IgD-negative memory B cell (primary cell): Measurements from ENCODE around the gene PRPF18. TPM values are rescaled to one million over a fixed set of nuclear protein-coding genes. Genes with fewer than 3 reads are reported as not detected.

Experiments
- H3K27ac Mint-ChIP-seq, 3 donors: one replicate each; pipeline ENCODE4 v1.8.0; 2020 to 2022; ENCODE audit warnings: mild to moderate bottlenecking in 3 of 3, mixed read lengths in 3 of 3, moderate library complexity in 1 of 3
- H3K27me3 Mint-ChIP-seq: one replicate; pipeline ENCODE4 v1.8.0; 2021; ENCODE audit warnings: mixed read lengths
- H3K36me3 Mint-ChIP-seq: one replicate; pipeline ENCODE4 v1.8.0; 2020; ENCODE audit warnings: mild to moderate bottlenecking, mixed read lengths
- H3K4me1 Mint-ChIP-seq, 3 donors: one replicate each; pipeline ENCODE4 v1.8.0; 2020 to 2022; ENCODE audit warnings: mixed read lengths in 3 of 3, mild to moderate bottlenecking in 1 of 3
- H3K4me3 Mint-ChIP-seq, 4 donors: one replicate each; pipeline ENCODE4 v1.8.0; 2020 to 2022; ENCODE audit warnings: mild to moderate bottlenecking in 4 of 4, mixed read lengths in 4 of 4, moderate library complexity in 3 of 4
- H3K9me3 Mint-ChIP-seq, 3 donors: one replicate each; pipeline ENCODE4 v1.8.0; 2020 to 2021; ENCODE audit warnings: mixed read lengths in 3 of 3, mild to moderate bottlenecking in 1 of 3
- polyA plus RNA-seq: library from polyadenylated mRNA; unstranded; fragments of 300-500 nt; fragmentation: Illumina TruSeq; gene quantifications from one replicate; pipeline ENCODE4 v1.2.3, GENCODE V29; 2021

The PRPF18 gene
- polyA plus RNA-seq, 1 donor from 2014 or later = 30.5 TPM

- Mint-ChIP-seq H3K9me3 (no peaks in the 10 kb centered on the region), H3K4me1 (peaks cover 0 to 9% (median 6%) of the 10 kb centered on the region in 3 donors), H3K4me3 (peak overlapping the region in 2 of 4 donors; percentile 76 to 88), H3K27me3 (no peaks in the 10 kb centered on the region), H3K36me3 (peaks cover 3% of the 10 kb centered on the region), H3K27ac (no peak overlapping the region)
Measured at GRCh38 chr10:13659887-13660550, 73.3 kb downstream of the PRPF18 start.

GRCh38 chr10:13660551-13660920 is 73.8 kb downstream of the PRPF18 start:
- Mint-ChIP-seq H3K4me3 (peak overlapping the region in 1 of 4 donors; percentile 88), H3K27ac (peak overlapping the region in 1 of 3 donors; percentile 64), H3K4me1 (peaks cover 0 to 9% (median 6%) of the 10 kb centered on the region in 3 donors), H3K9me3 (no peaks in the 10 kb centered on the region), H3K27me3 (no peaks in the 10 kb centered on the region), H3K36me3 (peaks cover 5% of the 10 kb centered on the region)

- peaks cover 0 to 9% (median 6%) of the 10 kb centered on the region in 3 donors for H3K4me1 Mint-ChIP-seq
- no peaks in the 10 kb centered on the region for H3K9me3 Mint-ChIP-seq
- H3K27me3 Mint-ChIP-seq = no peaks in the 10 kb centered on the region
- no peak overlapping the region for H3K27ac Mint-ChIP-seq
- H3K36me3 Mint-ChIP-seq = peaks cover 5% of the 10 kb centered on the region
- peak overlapping the region in 1 of 4 donors; percentile 40 for H3K4me3 Mint-ChIP-seq
Measured at GRCh38 chr10:13661256-13661655, 74.5 kb downstream of the PRPF18 start.

- peaks cover 10% of the 10 kb centered on the region for H3K36me3 Mint-ChIP-seq
- no peaks in the 10 kb centered on the region for H3K27me3 Mint-ChIP-seq
- no peak overlapping the region for H3K4me3 Mint-ChIP-seq
- no peaks in the 10 kb centered on the region for H3K9me3 Mint-ChIP-seq
- H3K27ac Mint-ChIP-seq = no peak overlapping the region
- no peaks in the 10 kb centered on the region for H3K4me1 Mint-ChIP-seq
Measured at GRCh38 chr10:13665516-13666262, 78.9 kb downstream of the PRPF18 start.

- Mint-ChIP-seq H3K36me3 (peaks cover 11% of the 10 kb centered on the region), H3K4me3 (no peak overlapping the region), H3K9me3 (no peaks in the 10 kb centered on the region), H3K27ac (peak overlapping the region in 1 of 3 donors; percentile 26), H3K27me3 (no peaks in the 10 kb centered on the region), H3K4me1 (no peaks in the 10 kb centered on the region)
Measured at GRCh38 chr10:13668126-13668525, 81.4 kb downstream of the PRPF18 start.

GRCh38 chr10:13669182-13669855 is 82.6 kb downstream of the PRPF18 start:
- H3K9me3 Mint-ChIP-seq = no peaks in the 10 kb centered on the region

GRCh38 chr10:13669901-13670300 is 83.1 kb downstream of the PRPF18 start:
- Mint-ChIP-seq H3K27ac (no peak overlapping the region), H3K36me3 (peaks cover 12% of the 10 kb centered on the region), H3K27me3 (no peaks in the 10 kb centered on the region), H3K4me1 (no peaks in the 10 kb centered on the region), H3K4me3 (no peak overlapping the region), H3K9me3 (no peaks in the 10 kb centered on the region)

More at GRCh38 chr10:13669182-13669855, 82.6 kb downstream of the PRPF18 start:
- Mint-ChIP-seq H3K4me1 (no peaks in the 10 kb centered on the region), H3K27me3 (no peaks in the 10 kb centered on the region), H3K4me3 (peak overlapping the region in 1 of 4 donors; percentile 52), H3K36me3 (peaks cover 12% of the 10 kb centered on the region), H3K27ac (no peak overlapping the region)

- H3K4me1 Mint-ChIP-seq = no peaks in the 10 kb centered on the region
- no peak overlapping the region for H3K4me3 Mint-ChIP-seq
- H3K9me3 Mint-ChIP-seq = no peaks in the 10 kb centered on the region
- peaks cover 10% of the 10 kb centered on the region for H3K36me3 Mint-ChIP-seq
- H3K27ac Mint-ChIP-seq = no peak overlapping the region
- no peaks in the 10 kb centered on the region for H3K27me3 Mint-ChIP-seq
Measured at GRCh38 chr10:13670311-13670710, 83.5 kb downstream of the PRPF18 start.

GRCh38 chr10:13671904-13672303 is 85.1 kb downstream of the PRPF18 start:
- no peaks in the 10 kb centered on the region for H3K4me1 Mint-ChIP-seq
- H3K27ac Mint-ChIP-seq = no peak overlapping the region
- H3K4me3 Mint-ChIP-seq = no peak overlapping the region
- no peaks in the 10 kb centered on the region for H3K9me3 Mint-ChIP-seq
- peaks cover 10% of the 10 kb centered on the region for H3K36me3 Mint-ChIP-seq
- peaks cover under 1% of the 10 kb centered on the region for H3K27me3 Mint-ChIP-seq

- Mint-ChIP-seq H3K27ac (no peak overlapping the region), H3K4me1 (no peaks in the 10 kb centered on the region), H3K4me3 (no peak overlapping the region)
Measured at GRCh38 chr10:13672548-13672947, 85.8 kb downstream of the PRPF18 start.

GRCh38 chr10:13673156-13673555 is 86.4 kb downstream of the PRPF18 start:
- peaks cover 6% of the 10 kb centered on the region for H3K36me3 Mint-ChIP-seq
- H3K4me1 Mint-ChIP-seq = no peaks in the 10 kb centered on the region
- no peaks in the 10 kb centered on the region for H3K9me3 Mint-ChIP-seq
- no peak overlapping the region for H3K27ac Mint-ChIP-seq
- no peak overlapping the region for H3K4me3 Mint-ChIP-seq
- H3K27me3 Mint-ChIP-seq = peaks cover 3% of the 10 kb centered on the region

More at GRCh38 chr10:13672548-13672947, 85.8 kb downstream of the PRPF18 start:
- Mint-ChIP-seq H3K9me3 (no peaks in the 10 kb centered on the region), H3K36me3 (peaks cover 7% of the 10 kb centered on the region), H3K27me3 (peaks cover 3% of the 10 kb centered on the region)

- Mint-ChIP-seq H3K4me1 (no peaks in the 10 kb centered on the region), H3K9me3 (no peaks in the 10 kb centered on the region), H3K36me3 (peaks cover 6% of the 10 kb centered on the region), H3K4me3 (no peak overlapping the region), H3K27me3 (peaks cover 9% of the 10 kb centered on the region), H3K27ac (no peak overlapping the region)
Measured at GRCh38 chr10:13674645-13675588, 88.2 kb downstream of the PRPF18 start.

- Mint-ChIP-seq H3K27ac (no peak overlapping the region), H3K36me3 (peaks cover 4% of the 10 kb centered on the region), H3K4me3 (no peak overlapping the region), H3K27me3 (peaks cover 10% of the 10 kb centered on the region), H3K4me1 (no peaks in the 10 kb centered on the region), H3K9me3 (no peaks in the 10 kb centered on the region)
Measured at GRCh38 chr10:13678101-13678843, 91.5 kb downstream of the PRPF18 start.
